IMR-90 (cell line): ENCODE data around the gene SSBP3. TPM values are rescaled to one million over a fixed set of nuclear protein-coding genes. Genes with fewer than 3 reads are reported as not detected.

Source experiments
- ATAC-seq: fragments of 200-7000 bp; cut with Tn5 transposase; 2 replicates; pipeline ENCODE4 v1.9.1; 2020; ENCODE audit warnings: low read depth, mild to moderate bottlenecking, moderate library complexity
- BruUV-seq: library from RNA; stranded (reverse); fragments of 400-500 nt; replicated peaks from 2 replicates; lab custom pipeline; 2021; lab: Mats Ljungman, UMichigan
- CTCF ChIA-PET: fragments of 300-600 bp; formaldehyde crosslinking; extraction: SDS; loops from one replicate; lab custom pipeline; 2021; ENCODE audit warnings: antibody characterized with exemption; lab: Yijun Ruan, JAX
- POLR2A ChIA-PET: fragments of 300-600 bp; sonication (Branson Sonifier 250); formaldehyde crosslinking; loops from one replicate; lab custom pipeline; 2022; ENCODE audit warnings: antibody characterized with exemption; ENCODE audit not compliant: unreplicated experiment; lab: Charles Lee
- DNase-seq: peaks from one replicate; pipeline ENCODE4 v3.0.0; 2013
- H2AFZ ChIP-seq: replicated peaks from 2 replicates; pipeline ENCODE3; 2013; ENCODE audit warnings: low read length, mild to moderate bottlenecking; ENCODE audit not compliant: poor library complexity
- H2AK5ac ChIP-seq: 2 replicates; pipeline ENCODE4 v1.6.1; 2013; ENCODE audit warnings: low read depth, low read length, inconsistent platforms
- H2AK9ac ChIP-seq: replicated peaks from 2 replicates; pipeline ENCODE3; 2013; ENCODE audit warnings: mild to moderate bottlenecking, low read depth, low read length, moderate library complexity; ENCODE audit not compliant: poor library complexity
- H2BK120ac ChIP-seq: 2 replicates; pipeline ENCODE4 v1.6.1; 2013; ENCODE audit warnings: low read depth, low read length, inconsistent platforms
- H2BK15ac ChIP-seq: 3 replicates; pipeline ENCODE4 v1.6.1; 2013; ENCODE audit warnings: low read depth, low read length, inconsistent platforms
- H2BK20ac ChIP-seq: 2 replicates; pipeline ENCODE4 v1.6.1; 2013; ENCODE audit warnings: low read depth, mild to moderate bottlenecking, inconsistent platforms, low read length, moderate library complexity
- H2BK5ac ChIP-seq: 2 replicates; pipeline ENCODE4 v1.6.1; 2013; ENCODE audit warnings: mild to moderate bottlenecking, low read depth, low read length, inconsistent platforms; ENCODE audit not compliant: poor library complexity, severe bottlenecking
- H3K14ac ChIP-seq: replicated peaks from 2 replicates; pipeline ENCODE4 v1.6.1; 2013; ENCODE audit warnings: low read depth, low read length, inconsistent platforms
- H3K18ac ChIP-seq: 2 replicates; pipeline ENCODE4 v1.6.1; 2013; ENCODE audit warnings: low read depth, low read length, control low read depth
- H3K23ac ChIP-seq: 2 replicates; pipeline ENCODE4 v1.6.1; 2013; ENCODE audit warnings: low read depth, low read length, inconsistent platforms
- H3K27ac ChIP-seq: 2 replicates; pipeline ENCODE4 v1.5.1; 2013; ENCODE audit warnings: mild to moderate bottlenecking, control low read depth, low read length; ENCODE audit not compliant: insufficient read depth
- H3K27me3 ChIP-seq: 2 replicates; pipeline ENCODE4 v1.6.1; 2013; ENCODE audit warnings: low read length; ENCODE audit not compliant: control insufficient read depth, insufficient read depth
- H3K36me3 ChIP-seq: 2 replicates; pipeline ENCODE4 v1.6.1; 2013; ENCODE audit warnings: low read length, mixed read lengths; ENCODE audit not compliant: control insufficient read depth, insufficient read depth
- H3K4ac ChIP-seq: 2 replicates; pipeline ENCODE4 v1.6.1; 2013; ENCODE audit warnings: low read depth, low read length, inconsistent platforms
- H3K4me1 ChIP-seq: 2 replicates; pipeline ENCODE4 v1.6.1; 2013; ENCODE audit warnings: low read length, mixed read lengths; ENCODE audit not compliant: control insufficient read depth, insufficient read depth
- H3K4me2 ChIP-seq: 2 replicates; pipeline ENCODE4 v1.6.1; 2013; ENCODE audit warnings: low read depth, mild to moderate bottlenecking, control low read depth, low read length, moderate library complexity
- H3K4me3 ChIP-seq: 2 replicates; pipeline ENCODE4 v1.5.1; 2013; ENCODE audit warnings: low read depth, mild to moderate bottlenecking, control low read depth, low read length, moderate library complexity; ENCODE audit not compliant: insufficient read depth
- H3K56ac ChIP-seq: 2 replicates; pipeline ENCODE4 v1.6.1; 2013; ENCODE audit warnings: low read length, inconsistent platforms; ENCODE audit not compliant: insufficient read depth; ENCODE audit errors: extremely low read depth
- H3K79me1 ChIP-seq, 2 experiments: 2 replicates each; pipeline ENCODE4 v1.6.1; 2013; ENCODE audit warnings: low read length in 2 of 2, inconsistent platforms in 1 of 2, low read depth in 1 of 2
- H3K9ac ChIP-seq: 2 replicates; pipeline ENCODE4 v1.6.1; 2013; ENCODE audit warnings: low read depth, low read length, control low read depth
- H3K9me1 ChIP-seq: 2 replicates; pipeline ENCODE4 v1.6.1; 2013; ENCODE audit warnings: low read length, inconsistent platforms; ENCODE audit not compliant: insufficient read depth
- H3K9me3 ChIP-seq: 2 replicates; pipeline ENCODE4 v1.6.1; 2013; ENCODE audit warnings: low read length; ENCODE audit not compliant: control insufficient read depth, insufficient read depth
- H4K20me1 ChIP-seq: 2 replicates; pipeline ENCODE4 v1.6.1; 2013; ENCODE audit warnings: low read length, inconsistent platforms; ENCODE audit not compliant: insufficient read depth
- H4K5ac ChIP-seq: 2 replicates; pipeline ENCODE4 v1.6.1; 2013; ENCODE audit warnings: mild to moderate bottlenecking, low read depth, low read length, control low read depth
- H4K8ac ChIP-seq, 2 experiments: 2 replicates each; pipeline ENCODE4 v1.6.1; 2013; ENCODE audit warnings: low read depth in 2 of 2, low read length in 2 of 2, control low read depth in 1 of 2, inconsistent platforms in 1 of 2
- H4K91ac ChIP-seq: 2 replicates; pipeline ENCODE4 v1.6.1; 2013; ENCODE audit warnings: low read depth, low read length, inconsistent platforms; ENCODE audit not compliant: insufficient read depth
- CEBPB ChIP-seq: IDR thresholded peaks from 2 replicates; pipeline ENCODE4 v1.6.1; 2012; ENCODE audit warnings: low read depth, low read length, improper control_type of control experiment
- CTCF ChIP-seq: conservative IDR thresholded peaks from 2 replicates; pipeline ENCODE4 v1.5.1; 2012; ENCODE audit warnings: mild to moderate bottlenecking, low read depth, low read length, improper control_type of control experiment
- FOS ChIP-seq: fragments of 150-350 bp; IDR thresholded peaks from 2 replicates; pipeline ENCODE4 v1.6.1; 2016; ENCODE audit warnings: low read depth, low read length
- POLR2A ChIP-seq: IDR thresholded peaks from 2 replicates; pipeline ENCODE4 v1.6.1; 2012; ENCODE audit warnings: mild to moderate bottlenecking, low read depth, low read length
- dilution Hi-C: fragments of 300-500 bp; cut with HindIII; formaldehyde crosslinking; loops from one replicate; pipeline ENCODE4 v1.14.3; 2018; ENCODE audit warnings: low sequenced_read_pairs; ENCODE audit not compliant: unreplicated experiment
- in situ Hi-C: fragments of 300-500 bp; cut with MboI; formaldehyde crosslinking; loops from 3 replicates; pipeline ENCODE4 v1.14.3; 2019; ENCODE audit warnings: low sequenced_read_pairs, inconsistent platforms, mixed read lengths
- intact Hi-C: fragments of 100-400 bp; cut with micrococcal nuclease; formaldehyde crosslinking; loops from 2 replicates; pipeline ENCODE4 v1.10.0; 2022
- polyA plus RNA-seq, 3 experiments: library from polyadenylated mRNA; depleted of rRNA; stranded (reverse); fragments of >200 nt; gene quantifications; 2 replicates each; pipeline ENCODE4 v1.2.3, GENCODE V29; 2012; ENCODE audit warnings: low replicate concordance in 1 of 3
- total RNA-seq: library from RNA; depleted of rRNA; stranded (reverse); fragments of >200 nt; gene quantifications from 2 replicates; pipeline ENCODE4 v1.2.3, GENCODE V29; 2012

SSBP3 gene
- total and polyA plus RNA-seq, 2 of the 4 experiments (the other 2 are of a cell fraction), result 10.9 to 39.6 TPM

DNA sequence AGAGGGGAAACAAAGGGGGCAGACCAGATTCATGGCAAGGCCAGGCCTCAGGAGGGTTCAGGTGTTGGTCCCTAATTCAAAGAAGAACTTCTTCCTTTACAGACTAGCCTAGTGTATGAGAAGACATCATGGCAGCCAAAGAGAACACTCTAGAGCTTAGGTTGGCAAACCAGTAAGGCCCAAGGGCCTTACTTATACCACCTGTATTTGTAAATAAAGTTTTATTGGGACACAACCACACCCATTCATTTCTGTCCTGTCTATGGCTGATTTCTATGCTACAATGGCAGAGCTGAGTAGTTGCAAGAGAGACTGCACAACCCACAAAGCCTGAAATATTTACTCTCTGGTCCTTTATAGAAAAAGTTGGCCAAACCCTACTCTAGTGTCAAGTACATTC lies 42.3 kb downstream of the SSBP3 start:
- no peak overlapping the region for H4K5ac ChIP-seq
- CTCF ChIA-PET, result no interaction called here

More for the DNA sequence above, 42.3 kb downstream of the SSBP3 start:
- Histone ChIP-seq H3K27ac (no peak overlapping the region), H4K91ac (no peak overlapping the region), H3K36me3 (peaks cover 3% of the 10 kb centered on the region), H3K79me1 (peaks cover 58 to 89% of the 10 kb centered on the region in 2 experiments), H3K4me1 (peaks cover 22% of the 10 kb centered on the region), H3K9ac (no peak overlapping the region), H3K4me3 (no peak overlapping the region), H2BK20ac (no peak overlapping the region), H2BK15ac (no peak overlapping the region), H3K4ac (no peak overlapping the region; the same call in 1 of the 2 replicates), H3K9me3 (no peaks in the 10 kb centered on the region), H3K14ac (no peak overlapping the region), H3K27me3 (no peaks in the 10 kb centered on the region), H3K9me1 (peaks cover 23% of the 10 kb centered on the region), H3K18ac (no peak overlapping the region), H2AFZ (no peak overlapping the region), H2BK5ac (no peak overlapping the region), H2BK120ac (no peak overlapping the region), H3K4me2 (no peak overlapping the region), H3K56ac (no peak overlapping the region), H4K8ac (no peak overlapping the region), H3K23ac (no peak overlapping the region), H4K20me1 (peaks cover 38% of the 10 kb centered on the region), H2AK5ac (no peak overlapping the region), H2AK9ac (no peak overlapping the region)
- ATAC-seq (no peak), DNase-seq (no peak)
- TF ChIP-seq FOS, result no peak
- no peak for TF ChIP-seq CEBPB
- no peak for TF ChIP-seq CTCF
- no peak for TF ChIP-seq POLR2A
- POLR2A ChIA-PET, result no interaction called here
- dilution Hi-C loops, result no loop called here
- intact Hi-C loops, result no loop called here
- no TSS peak for BruUV-seq
- in situ Hi-C loops, result no loop called here
